HFF-Myc (cell line): ENCODE results near the gene NAV1.
"Not testable (repeated sequence)": the region's sequence is repeated elsewhere in the genome, so short reads cannot be mapped to it uniquely, and the experiment has no call there.

Experiments used
- DNase-seq: peaks from one replicate; pipeline ENCODE4 v3.0.0-alpha.2; 2011; ENCODE audit warnings: low read depth; ENCODE audit errors: extremely low read depth
- H3K4me3 ChIP-seq: replicated peaks from 2 replicates; pipeline ENCODE4 v1.5.1; 2011; ENCODE audit warnings: low read depth, mild to moderate bottlenecking, control low read depth, low read length
- CTCF ChIP-seq: IDR thresholded peaks from 2 replicates; pipeline ENCODE4 v1.5.1; 2012; ENCODE audit warnings: mild to moderate bottlenecking, low read depth, low read length, control low read depth; ENCODE audit errors: missing control alignments

NAV1 gene

DNA sequence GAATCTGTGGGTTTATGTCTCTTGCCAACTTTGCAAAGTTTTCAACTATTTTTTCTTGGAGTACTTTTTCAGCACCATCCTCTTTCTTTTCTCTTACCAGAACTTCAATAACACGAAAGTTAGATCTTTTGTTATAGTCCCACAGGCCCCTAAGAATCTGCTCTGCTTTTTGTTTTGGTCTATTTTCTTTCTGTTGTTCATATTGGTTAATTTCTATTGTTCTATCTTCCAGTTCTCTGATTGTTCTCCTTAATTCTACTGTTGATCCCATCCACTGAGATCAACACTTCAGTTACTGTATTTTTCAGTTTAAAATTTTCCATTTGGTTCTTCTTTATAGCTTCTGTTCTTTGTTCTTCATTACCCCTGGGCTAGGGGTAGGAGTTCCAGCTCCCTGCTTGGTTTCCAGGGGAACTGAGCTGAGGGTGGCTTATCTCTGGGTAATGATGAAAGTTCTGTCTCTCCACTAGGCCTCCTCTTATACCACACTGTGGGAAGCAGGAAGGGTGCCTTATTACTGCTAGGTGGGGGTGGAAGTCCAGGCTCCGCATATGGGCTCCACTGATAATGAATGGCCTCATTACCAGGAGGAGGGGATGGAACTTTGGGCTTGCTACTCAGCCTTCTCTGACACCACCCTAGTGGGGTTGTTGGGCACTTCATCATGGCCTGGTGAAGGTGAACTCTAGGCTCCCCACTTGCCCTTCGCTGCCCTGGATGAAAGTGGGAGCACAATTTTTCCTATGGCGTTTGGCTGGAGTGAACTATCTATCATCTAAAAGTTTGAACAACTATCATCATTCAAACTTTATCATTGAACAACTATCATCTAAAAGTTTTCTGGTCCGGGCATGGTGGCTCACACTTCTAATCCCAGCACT is 39.3 kb downstream of the NAV1 start:
- DNase-seq = no peak
- TF ChIP-seq CTCF = no peak
- H3K4me3 ChIP-seq = no peak overlapping the region

- H3K4me3 ChIP-seq, DNase-seq: not testable (repeated sequence)
Observed at GRCh38 chr1:201581371-201581770, 42.4 kb downstream of the NAV1 start.

GRCh38 chr1:201582705-201583442 is 43.9 kb downstream of the NAV1 start:
- DNase-seq = no peak
- H3K4me3 ChIP-seq = no peak overlapping the region
- no peak for TF ChIP-seq CTCF

GRCh38 chr1:201583663-201584062 is 44.7 kb downstream of the NAV1 start:
- TF ChIP-seq CTCF = no peak
- H3K4me3 ChIP-seq = no peak overlapping the region
- no peak for DNase-seq

GRCh38 chr1:201584471-201585092 is 45.7 kb downstream of the NAV1 start:
- no peak for DNase-seq
- no peak overlapping the region for H3K4me3 ChIP-seq
- TF ChIP-seq CTCF = no peak

- no peak for DNase-seq
- no peak overlapping the region for H3K4me3 ChIP-seq
- TF ChIP-seq CTCF = no peak
Observed at GRCh38 chr1:201585093-201585483, 46.2 kb downstream of the NAV1 start.

GRCh38 chr1:201585901-201586300 is 47.0 kb downstream of the NAV1 start:
- H3K4me3 ChIP-seq = no peak overlapping the region
- TF ChIP-seq CTCF = no peak
- DNase-seq = no peak
